Erythroblast (primary cell): ENCODE data around the gene SAMD11.

Experiments
- GATA1 ChIP-seq: IDR thresholded peaks from 2 replicates; pipeline ENCODE4 v1.6.1; 2011; ENCODE audit warnings: low read depth, mild to moderate bottlenecking, control low read depth, low read length, moderate library complexity
- POLR2A ChIP-seq: IDR thresholded peaks from 2 replicates; pipeline ENCODE4 v1.6.1; 2011; ENCODE audit warnings: mild to moderate bottlenecking, low read length

DNA sequence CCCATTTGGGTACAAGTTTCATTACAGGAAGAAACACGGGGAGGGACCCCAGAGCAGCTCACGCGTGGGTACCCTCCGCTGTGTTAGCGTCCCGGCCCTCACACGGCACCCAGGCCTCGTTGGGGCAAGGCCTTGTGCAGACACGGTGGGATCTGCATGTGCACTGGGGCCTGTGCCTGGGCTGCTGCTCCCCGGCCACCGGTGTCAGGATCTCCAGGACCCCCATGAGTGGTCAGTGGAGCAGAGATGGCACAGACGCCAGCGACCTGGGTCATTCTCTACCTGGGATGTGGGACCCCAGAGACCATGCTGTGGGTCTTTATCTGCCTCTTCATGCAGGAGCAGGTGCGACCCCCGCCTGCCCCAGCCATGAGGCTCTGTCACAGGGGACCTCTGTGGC lies 5.4 kb upstream of the SAMD11 start:
- no peak for TF ChIP-seq POLR2A
- TF ChIP-seq GATA1, result no peak
